Measurements from ENCODE around the gene LRRK1.

- TF ChIP-seq POLR2A (IDR thresholded peaks at IDR 0.05) (no peak), CTCF (IDR thresholded peaks at IDR 0.05) (no peak), POLR2AphosphoS5 (IDR thresholded peaks at IDR 0.05) (no peak), EP300 (IDR thresholded peaks at IDR 0.05) (no peak)
Measured at GRCh38 chr15:100999369-100999768, 80.2 kb downstream of the LRRK1 start.
